GM19239 (cell line): ENCODE measurements around the gene HECTD1.
A peak's percentile ranks its signal among the peaks of the same experiment; 100 is the strongest.

Source experiments
- DNase-seq: peaks from one replicate; pipeline ENCODE4 v3.0.0; 2011; ENCODE audit warnings: low spot score; ENCODE audit not compliant: insufficient read length
- FAIRE-seq: peaks from 2 replicates; lab custom pipeline; 2011; peaks lifted over from hg19 to GRCh38; lab: Jason Lieb, UNC

Gene HECTD1

GRCh38 chr14:31166271-31166561, 41.4 kb downstream of the HECTD1 start:
- no peak for FAIRE-seq
- DNase-seq = no peak

DNA sequence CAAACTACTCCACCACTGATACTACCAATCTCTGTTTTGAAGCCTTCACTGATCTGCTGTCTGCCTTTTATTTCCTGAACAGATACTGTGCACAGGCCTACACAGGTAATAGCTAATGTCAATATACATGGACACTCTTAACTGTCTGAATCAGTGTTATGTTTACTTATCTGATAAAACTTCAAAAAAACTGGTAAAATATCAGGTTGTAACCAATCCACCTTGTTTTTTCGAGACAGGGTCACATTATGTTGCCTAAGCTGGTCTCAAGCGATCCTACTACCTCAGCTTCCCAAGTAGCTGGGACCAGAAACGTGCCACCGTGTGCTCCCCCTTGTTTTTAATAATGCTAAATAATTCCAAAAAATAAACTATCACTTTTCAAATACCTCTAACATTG, 43.5 kb downstream of the HECTD1 start:
- FAIRE-seq = no peak
- DNase-seq = no peak

- no peak for DNase-seq
- no peak for FAIRE-seq
Observed at GRCh38 chr14:31162910-31163649, 44.5 kb downstream of the HECTD1 start.

GRCh38 chr14:31161274-31161673, 46.3 kb downstream of the HECTD1 start:
- DNase-seq = no peak
- FAIRE-seq = no peak

DNA sequence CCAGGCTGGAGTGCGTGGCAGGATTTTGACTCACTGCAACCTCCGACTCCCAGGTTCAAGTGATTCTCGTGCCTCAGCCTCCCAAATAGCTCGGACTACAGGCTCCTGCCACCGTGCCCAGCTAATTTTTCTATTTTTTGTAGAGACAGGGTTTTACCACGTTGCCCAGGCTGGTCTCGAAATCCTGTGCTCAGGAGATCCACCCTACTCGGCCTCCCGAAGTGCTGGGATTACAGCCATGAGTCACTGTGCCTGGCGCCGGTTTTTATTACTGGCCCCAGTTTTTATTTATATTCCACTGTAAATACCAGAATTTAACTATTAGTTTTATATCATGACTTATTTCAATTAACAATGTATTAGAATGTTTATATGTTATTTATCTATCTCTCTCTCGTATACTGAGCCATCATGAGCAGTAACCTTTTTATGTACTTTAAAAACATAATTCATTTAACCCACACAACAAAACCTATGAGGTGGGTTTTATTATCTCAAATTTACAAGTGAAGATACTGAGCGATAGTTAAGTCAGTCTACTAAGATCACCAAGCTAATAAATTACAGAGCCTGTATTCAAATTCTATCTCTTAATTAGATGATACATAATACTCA, 47.8 kb downstream of the HECTD1 start:
- DNase-seq (no peak), FAIRE-seq (no peak)

DNA sequence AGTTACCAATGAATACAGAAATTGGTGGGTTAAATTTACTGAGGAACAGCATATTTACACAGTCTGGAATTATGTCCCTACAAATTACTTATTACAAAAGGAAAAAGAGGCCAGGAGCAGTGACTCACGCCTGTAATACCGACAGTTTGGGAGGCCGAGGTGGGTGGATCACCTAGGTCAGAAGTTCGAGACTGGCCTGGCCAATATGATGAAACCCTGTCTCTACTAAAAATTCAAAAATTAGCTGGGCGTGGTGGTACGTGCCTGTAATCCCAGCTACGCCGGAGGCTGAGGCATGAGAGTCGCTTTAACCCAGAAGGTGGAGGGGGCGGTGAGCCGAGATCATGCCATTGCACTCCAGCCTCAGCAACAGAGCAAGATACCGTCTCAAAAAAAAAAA, 52.6 kb downstream of the HECTD1 start:
- no peak for FAIRE-seq
- DNase-seq = no peak

DNA sequence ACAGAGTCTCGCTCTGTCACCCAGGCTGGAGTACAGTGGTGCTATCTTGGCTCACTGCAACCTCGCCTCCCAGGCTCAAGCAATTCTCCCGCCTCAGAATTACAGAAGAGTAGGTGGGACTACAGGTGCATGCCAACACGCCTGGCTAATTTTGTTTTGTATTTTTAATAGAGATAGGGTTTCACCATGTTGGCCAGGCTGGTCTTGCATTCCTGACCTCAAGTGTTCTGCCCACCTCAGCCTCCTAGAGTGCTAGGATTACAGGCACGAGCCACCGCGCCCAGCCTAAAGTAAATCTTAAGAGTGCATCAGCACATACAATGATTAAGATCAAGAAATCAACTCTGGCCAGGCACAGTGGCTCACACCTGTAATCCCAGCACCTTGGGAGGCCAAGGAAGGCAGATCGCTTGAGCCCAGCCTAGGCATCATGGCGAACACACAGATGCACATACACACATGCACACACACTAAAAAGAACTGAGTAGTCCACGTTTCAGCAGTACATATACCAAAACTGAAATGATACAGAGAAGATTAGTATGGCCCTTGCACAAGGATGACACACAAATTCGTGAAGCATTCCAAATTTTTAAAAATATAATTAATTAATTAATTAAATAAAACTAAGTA, 65.0 kb downstream of the HECTD1 start:
- FAIRE-seq (no peak), DNase-seq (no peak)

DNA sequence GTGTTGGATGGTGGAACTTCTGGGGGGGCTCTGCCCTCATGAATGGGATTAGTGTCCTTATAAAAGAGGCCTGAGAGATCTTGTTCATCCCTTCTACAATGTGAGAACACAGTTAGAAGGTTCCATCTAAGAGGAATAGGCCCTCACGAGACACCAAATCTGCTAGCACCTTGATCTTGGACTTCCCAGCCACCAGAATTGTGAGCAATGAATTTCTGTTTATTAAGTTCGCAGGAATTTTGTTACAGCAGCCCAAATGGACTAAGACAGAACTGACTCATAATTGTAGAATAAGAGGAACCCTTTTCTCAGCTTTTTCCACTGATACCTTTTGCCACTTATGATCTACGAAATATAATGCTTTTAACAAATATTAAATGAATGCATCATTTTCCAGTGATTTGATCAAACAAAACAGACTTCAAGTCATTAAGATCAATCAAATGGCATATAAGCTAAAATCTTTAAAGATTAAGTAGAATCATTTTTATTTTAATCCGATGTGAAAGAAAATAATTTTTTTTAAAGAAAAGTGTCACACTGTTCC, 68.2 kb downstream of the HECTD1 start:
- DNase-seq (no peak), FAIRE-seq (no peak)

DNA sequence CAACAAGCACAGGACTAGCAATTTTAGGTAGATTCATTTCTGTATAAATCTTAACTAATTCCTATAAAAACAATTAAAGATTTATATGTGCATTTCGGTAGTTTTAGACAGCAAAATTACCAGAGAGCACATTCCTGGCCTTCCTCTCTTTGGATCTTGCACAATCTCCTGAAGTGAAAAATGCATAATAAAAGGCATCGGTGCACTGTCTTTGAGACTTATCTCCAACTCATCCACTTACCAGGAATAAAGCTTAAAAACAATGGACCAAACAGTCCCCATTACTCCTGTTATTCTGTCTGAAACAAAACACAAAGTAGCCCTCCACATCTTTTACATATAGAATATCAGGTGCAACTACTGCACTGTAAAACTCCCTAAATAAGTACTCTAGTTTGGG, 69.3 kb downstream of the HECTD1 start:
- no peak for DNase-seq
- FAIRE-seq = no peak

GRCh38 chr14:31137214-31137889, 70.2 kb downstream of the HECTD1 start:
- no peak for DNase-seq
- no peak for FAIRE-seq

DNA sequence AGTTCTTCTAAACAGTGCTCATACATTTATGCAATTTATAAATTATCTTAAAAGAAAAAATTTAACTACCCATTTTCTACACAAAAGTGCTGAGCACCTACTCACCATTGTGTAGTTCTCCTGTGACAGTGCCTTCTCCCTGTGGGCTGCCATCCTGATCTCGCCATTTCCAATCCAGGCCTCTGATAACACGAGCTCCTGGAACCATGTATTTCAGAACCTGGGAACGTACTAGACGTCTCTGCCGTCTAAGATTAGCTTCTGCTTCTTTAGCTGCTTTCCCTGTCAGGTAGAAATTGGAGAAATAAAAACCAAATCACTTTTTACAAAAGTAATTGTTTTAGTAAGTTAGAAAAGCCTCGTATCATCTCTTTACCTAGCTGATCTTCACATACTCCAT, 74.5 kb downstream of the HECTD1 start:
- FAIRE-seq = no peak
- DNase-seq = no peak

GRCh38 chr14:31128601-31129526, 78.7 kb downstream of the HECTD1 start:
- DNase-seq (peak; percentile 8), FAIRE-seq (peak; percentile 81)

DNA sequence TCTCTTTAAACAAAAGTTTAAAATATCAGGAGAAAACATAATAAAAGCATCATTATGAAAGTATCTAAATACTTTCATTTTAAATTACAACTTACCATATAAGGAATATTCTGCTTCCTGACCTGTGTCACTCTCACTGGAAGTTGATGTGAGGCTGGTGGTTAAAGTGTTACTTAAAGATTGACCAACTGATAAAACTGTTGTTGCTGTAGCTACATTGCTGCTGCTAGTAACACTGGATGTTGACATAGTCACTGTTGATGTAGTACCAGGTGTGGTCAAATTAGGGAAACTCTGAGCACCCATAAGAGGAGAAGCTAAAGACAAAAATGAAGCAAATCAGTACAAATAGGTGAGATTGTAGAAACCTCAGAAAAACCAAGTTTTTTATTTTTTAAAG, 79.9 kb downstream of the HECTD1 start:
- no peak for FAIRE-seq
- DNase-seq = peak; percentile 9

DNA sequence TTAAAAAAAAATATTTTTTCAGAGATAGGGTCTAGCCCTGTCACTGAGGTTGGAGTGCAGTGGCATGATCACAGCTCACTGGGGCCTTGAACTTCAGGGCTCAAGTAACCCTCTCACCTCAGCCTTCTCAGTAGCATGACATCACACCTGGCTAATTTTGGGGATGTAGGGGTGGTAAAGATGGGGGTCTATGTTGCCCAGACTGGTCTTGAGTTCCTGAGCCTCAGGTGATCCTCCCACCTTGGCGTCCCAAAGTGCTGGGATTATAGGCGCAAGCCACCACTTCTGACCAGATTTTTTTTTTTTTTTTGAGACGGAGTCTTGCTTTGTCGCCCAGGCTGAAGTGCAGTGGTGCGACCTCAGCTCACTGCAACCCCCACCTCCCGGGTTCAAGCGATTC, 80.9 kb downstream of the HECTD1 start:
- no peak for DNase-seq
- no peak for FAIRE-seq

- DNase-seq (no peak), FAIRE-seq (no peak)
Observed at GRCh38 chr14:31125231-31125630, 82.4 kb downstream of the HECTD1 start.

- no peak for FAIRE-seq
Observed at GRCh38 chr14:31124197-31124596, 83.4 kb downstream of the HECTD1 start.

DNA sequence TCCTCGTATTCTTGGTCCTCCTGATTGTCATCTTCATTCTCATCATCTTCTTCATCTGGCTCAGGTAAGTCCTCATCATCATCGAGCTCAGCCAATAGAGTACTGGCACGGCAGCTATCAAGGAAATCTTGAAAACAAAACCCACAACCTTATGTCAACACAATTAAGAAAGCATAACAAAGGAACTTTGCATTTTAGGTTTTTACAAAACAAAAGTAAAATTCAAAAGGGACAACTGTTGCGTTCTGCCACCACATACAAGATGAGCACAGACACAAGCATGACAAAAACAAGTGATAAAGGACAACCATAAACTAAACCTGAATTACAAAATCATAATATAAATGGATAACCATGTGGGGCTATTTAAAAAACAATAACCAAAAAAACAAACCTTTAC, 84.7 kb downstream of the HECTD1 start:
- no peak for FAIRE-seq
- DNase-seq = no peak

More at GRCh38 chr14:31124197-31124596, 83.4 kb downstream of the HECTD1 start:
- no peak for DNase-seq

GRCh38 chr14:31122098-31122611, 85.4 kb downstream of the HECTD1 start:
- FAIRE-seq (no peak), DNase-seq (no peak)

- FAIRE-seq (no peak), DNase-seq (no peak)
Observed at GRCh38 chr14:31118892-31119291, 88.7 kb downstream of the HECTD1 start.

DNA sequence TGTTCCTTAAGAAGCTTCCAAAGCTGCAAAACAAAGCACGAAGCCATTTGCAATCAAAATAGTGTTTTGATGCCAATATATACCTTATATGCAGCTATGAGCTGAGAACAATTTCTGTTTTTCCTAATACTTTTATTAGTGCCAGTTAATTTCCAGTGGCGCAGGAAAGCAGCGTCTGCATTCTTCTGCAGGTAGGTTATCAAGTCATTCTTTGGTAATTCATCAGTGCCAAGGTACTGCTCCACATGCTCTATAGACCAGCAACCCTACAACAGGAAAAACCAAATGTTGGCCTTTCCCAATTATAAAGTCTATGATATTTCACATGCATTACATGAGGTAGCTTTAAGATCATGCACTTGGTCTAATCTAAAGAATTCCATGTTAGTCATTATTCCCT, 93.8 kb downstream of the HECTD1 start:
- FAIRE-seq = no peak

More for the DNA sequence above, 93.8 kb downstream of the HECTD1 start:
- DNase-seq = no peak
